Esophagus squamous epithelium (tissue), 4 donors: ENCODE results near the gene CBFA2T3.

Source experiments
- CTCF ChIP-seq, 6 experiments: fragments of 450-650 bp in 4 of 6; fragments of 200-600 bp in 2 of 6; sonication (generic) in 2 of 6; IDR thresholded peaks; one replicate each; pipeline ENCODE4 v1.5.1; 2016 to 2019; ENCODE audit warnings: antibody characterized with exemption in 6 of 6, mild to moderate bottlenecking in 4 of 6, moderate library complexity in 4 of 6
- POLR2A ChIP-seq, 4 donors: fragments of 450-650 bp; IDR thresholded peaks; one replicate each; pipeline ENCODE4 v1.6.1; 2017; ENCODE audit warnings: antibody characterized with exemption in 4 of 4, mild to moderate bottlenecking in 4 of 4, moderate library complexity in 3 of 4

- TF ChIP-seq POLR2A (IDR thresholded peaks at IDR 0.05) (no peak), CTCF (IDR thresholded peaks at IDR 0.05) (no peak)
These were observed 26.8 kb upstream of the CBFA2T3 start for GRCh38 chr16:89003831-89004208.
